Gastroesophageal sphincter (tissue), 3 donors: ENCODE measurements around the gene RLN3.

Experiments used
- CTCF ChIP-seq, 4 experiments: fragments of 200-600 bp in 2 of 4; fragments of 450-650 bp in 2 of 4; sonication (generic) in 1 of 4; IDR thresholded peaks; one replicate each; pipeline ENCODE4 v1.5.1; 2017 to 2019; ENCODE audit warnings: antibody characterized with exemption in 4 of 4, mild to moderate bottlenecking in 2 of 4, moderate library complexity in 2 of 4
- POLR2A ChIP-seq, 2 donors: fragments of 450-650 bp; IDR thresholded peaks; one replicate each; pipeline ENCODE4 v1.6.1; 2017; ENCODE audit warnings: antibody characterized with exemption in 2 of 2, mild to moderate bottlenecking in 2 of 2, moderate library complexity in 1 of 2

GRCh38 chr19:13992025-13992424 is 35.9 kb upstream of the RLN3 start:
- TF ChIP-seq CTCF (IDR thresholded peaks at IDR 0.05) (no peak), POLR2A (IDR thresholded peaks at IDR 0.05) (no peak)
